Neural progenitor cell (in vitro differentiated cells): ENCODE results near the gene PPP6C. TPM values are rescaled to one million over a fixed set of nuclear protein-coding genes. Genes with fewer than 3 reads are reported as not detected.

Experiments
- DNase-seq: peaks from one replicate; pipeline ENCODE4 v3.0.0-alpha.2; 2016; ENCODE audit warnings: low spot score
- H2AFZ ChIP-seq: fragments of 200-600 bp; sonication (generic); replicated peaks from 2 replicates; pipeline ENCODE4 v1.6.1; 2016; ENCODE audit warnings: antibody characterized with exemption
- H3F3A ChIP-seq: fragments of 200-600 bp; sonication (generic); 2 replicates; pipeline ENCODE4 v1.6.1; 2016; ENCODE audit warnings: antibody characterized with exemption, low read depth
- H3K27ac ChIP-seq: fragments of 200-600 bp; sonication (generic); 2 replicates; pipeline ENCODE4 v1.5.1; 2016; ENCODE audit warnings: mild to moderate bottlenecking
- H3K27me3 ChIP-seq: fragments of 200-600 bp; sonication (generic); 2 replicates; pipeline ENCODE4 v1.6.1; 2016; ENCODE audit warnings: mild to moderate bottlenecking, moderate library complexity
- H3K36me3 ChIP-seq: fragments of 200-600 bp; sonication (generic); 2 replicates; pipeline ENCODE4 v1.5.1; 2016
- H3K4me1 ChIP-seq: fragments of 200-600 bp; sonication (generic); 2 replicates; pipeline ENCODE4 v1.6.1; 2016; ENCODE audit warnings: mixed run types
- H3K4me2 ChIP-seq: fragments of 200-600 bp; sonication (generic); 2 replicates; pipeline ENCODE4 v1.6.1; 2016
- H3K4me3 ChIP-seq: fragments of 200-600 bp; sonication (generic); 2 replicates; pipeline ENCODE4 v1.5.1; 2016
- H3K79me2 ChIP-seq: fragments of 200-600 bp; sonication (generic); 2 replicates; pipeline ENCODE4 v1.6.1; 2016; ENCODE audit warnings: low read depth
- H3K9ac ChIP-seq: fragments of 200-600 bp; sonication (generic); 2 replicates; pipeline ENCODE4 v1.6.1; 2016
- H3K9me3 ChIP-seq: fragments of 200-600 bp; sonication (generic); 2 replicates; pipeline ENCODE4 v1.5.1; 2016; ENCODE audit warnings: low read depth
- H4K20me1 ChIP-seq: fragments of 200-600 bp; sonication (generic); 2 replicates; pipeline ENCODE4 v1.6.1; 2016; ENCODE audit warnings: low read depth
- H3K27ac Mint-ChIP-seq: 3 replicates; pipeline ENCODE4 v1.8.0; 2021; ENCODE audit warnings: mixed read lengths
- H3K27me3 Mint-ChIP-seq: 2 replicates; pipeline ENCODE4 v1.8.0; 2022; ENCODE audit warnings: low read depth, mild to moderate bottlenecking, inconsistent platforms, moderate library complexity, mixed read lengths; ENCODE audit not compliant: insufficient read depth
- H3K36me3 Mint-ChIP-seq: 3 replicates; pipeline ENCODE4 v1.8.0; 2021; ENCODE audit warnings: mixed read lengths
- H3K4me1 Mint-ChIP-seq: 3 replicates; pipeline ENCODE4 v1.8.0; 2021; ENCODE audit warnings: mixed read lengths
- H3K4me3 Mint-ChIP-seq: 3 replicates; pipeline ENCODE4 v1.8.0; 2021; ENCODE audit warnings: mild to moderate bottlenecking, moderate library complexity, mixed read lengths
- H3K9me3 Mint-ChIP-seq: 3 replicates; pipeline ENCODE4 v1.8.0; 2020; ENCODE audit warnings: mixed read lengths
- CTCF ChIP-seq: fragments of 200-600 bp; sonication (generic); IDR thresholded peaks from 2 replicates; pipeline ENCODE4 v1.5.1; 2017; ENCODE audit warnings: antibody characterized with exemption, mild to moderate bottlenecking
- EZH2 ChIP-seq: fragments of 200-600 bp; sonication (generic); IDR thresholded peaks from 2 replicates; pipeline ENCODE4 v1.6.1; 2017; ENCODE audit warnings: antibody characterized with exemption, mild to moderate bottlenecking, moderate library complexity
- EZH2phosphoT487 ChIP-seq: fragments of 200-600 bp; sonication (generic); IDR thresholded peaks from 2 replicates; pipeline ENCODE4 v1.6.1; 2017; ENCODE audit warnings: antibody characterized with exemption
- total RNA-seq: library from RNA; depleted of rRNA; stranded (reverse); fragments of >200 nt; gene quantifications from 2 replicates; pipeline ENCODE4 v1.2.3, GENCODE V29; 2015; ENCODE audit warnings: low replicate concordance

Gene PPP6C
- total RNA-seq, 1 donor from 2014 or later = 61.7 TPM

- Histone ChIP-seq H3K79me2 (peaks cover 42% of the 10 kb centered on the region), H3K4me3 (peak overlapping the region; percentile 84), H3K9ac (peak overlapping the region; percentile 58), H3K36me3 (no peaks in the 10 kb centered on the region), H3F3A (no peaks in the 10 kb centered on the region), H4K20me1 (peaks cover 20% of the 10 kb centered on the region), H3K4me2 (peak overlapping the region; percentile 82), H2AFZ (peak overlapping the region; percentile 55), H3K27ac (peak overlapping the region; percentile 26), H3K9me3 (no peaks in the 10 kb centered on the region), H3K27me3 (no peaks in the 10 kb centered on the region), H3K4me1 (peaks cover 4% of the 10 kb centered on the region)
- H3K27me3 Mint-ChIP-seq = peaks cover 2% of the 10 kb centered on the region
- peaks cover 19% of the 10 kb centered on the region for H3K4me1 Mint-ChIP-seq
- TF ChIP-seq EZH2phosphoT487 (no peak), EZH2 (no peak), CTCF (no peak)
- DNase-seq = peak; percentile 19
- H3K36me3 Mint-ChIP-seq = no peaks in the 10 kb centered on the region
- H3K9me3 Mint-ChIP-seq = no peaks in the 10 kb centered on the region
- peak overlapping the region; percentile 96 for H3K27ac Mint-ChIP-seq
- H3K4me3 Mint-ChIP-seq = peak overlapping the region; percentile 96
Observed at GRCh38 chr9:125190361-125190801, 778 bp upstream of the PPP6C start.

GRCh38 chr9:125189011-125189360, 617 bp downstream of the PPP6C start:
- no peaks in the 10 kb centered on the region for H3K27me3 ChIP-seq
- peaks cover 4% of the 10 kb centered on the region for H3K4me1 ChIP-seq
- Mint-ChIP-seq H3K27me3 (peaks cover 2% of the 10 kb centered on the region), H3K4me3 (peak overlapping the region; percentile 96), H3K27ac (peak overlapping the region; percentile 69), H3K36me3 (no peaks in the 10 kb centered on the region), H3K4me1 (peaks cover 19% of the 10 kb centered on the region), H3K9me3 (no peaks in the 10 kb centered on the region)
- H3K9ac ChIP-seq = peak overlapping the region; percentile 93
- H3K36me3 ChIP-seq = no peaks in the 10 kb centered on the region
- H2AFZ ChIP-seq = peak overlapping the region; percentile 87
- peaks cover 56% of the 10 kb centered on the region for H3K79me2 ChIP-seq
- TF ChIP-seq EZH2 = no peak
- no peak for TF ChIP-seq CTCF
- no peak for TF ChIP-seq EZH2phosphoT487
- peak overlapping the region; percentile 79 for H3K4me2 ChIP-seq
- no peaks in the 10 kb centered on the region for H3K9me3 ChIP-seq
- H3K4me3 ChIP-seq = peak overlapping the region; percentile 84
- DNase-seq = peak; percentile 61
- H4K20me1 ChIP-seq = peaks cover 30% of the 10 kb centered on the region
- peak overlapping the region; percentile 84 for H3K27ac ChIP-seq
- H3F3A ChIP-seq = no peaks in the 10 kb centered on the region

- DNase-seq = no peak
- H3K27ac Mint-ChIP-seq = no peak overlapping the region
Observed at GRCh38 chr9:125183561-125183960, 6.0 kb downstream of the PPP6C start.

More at GRCh38 chr9:125183561-125183960, 6.0 kb downstream of the PPP6C start:
- H3K4me3 ChIP-seq = no peak overlapping the region
- peaks cover 11% of the 10 kb centered on the region for H3K4me1 Mint-ChIP-seq
- H3K9me3 ChIP-seq = no peaks in the 10 kb centered on the region
- peaks cover 54% of the 10 kb centered on the region for H4K20me1 ChIP-seq
- H2AFZ ChIP-seq = no peak overlapping the region
- H3K79me2 ChIP-seq = peaks cover 100% of the 10 kb centered on the region
- no peak overlapping the region for H3K27ac ChIP-seq
- peaks cover 4% of the 10 kb centered on the region for H3K4me1 ChIP-seq
- no peaks in the 10 kb centered on the region for H3K36me3 ChIP-seq
- TF ChIP-seq EZH2phosphoT487 (no peak), EZH2 (no peak), CTCF (no peak)
- H3K4me3 Mint-ChIP-seq = no peak overlapping the region
- no peak overlapping the region for H3K9ac ChIP-seq
- no peaks in the 10 kb centered on the region for H3F3A ChIP-seq
- H3K36me3 Mint-ChIP-seq = peaks cover 15% of the 10 kb centered on the region
- peaks cover 2% of the 10 kb centered on the region for H3K9me3 Mint-ChIP-seq
- no peaks in the 10 kb centered on the region for H3K27me3 Mint-ChIP-seq
- no peak overlapping the region for H3K4me2 ChIP-seq
- no peaks in the 10 kb centered on the region for H3K27me3 ChIP-seq
